KMS-11 (cell line): Measurements from ENCODE around the gene PRND.

Experiments used
- H2AFZ ChIP-seq: fragments of 200-600 bp; sonication (generic); 2 replicates; pipeline ENCODE4 v1.6.1; 2016; ENCODE audit warnings: antibody characterized with exemption, mixed run types, low read depth
- H3K27ac ChIP-seq: fragments of 200-600 bp; sonication (generic); 2 replicates; pipeline ENCODE4 v1.6.1; 2016; ENCODE audit warnings: mild to moderate bottlenecking, mixed run types
- H3K27me3 ChIP-seq: fragments of 200-600 bp; sonication (generic); 2 replicates; pipeline ENCODE4 v1.6.1; 2017; ENCODE audit warnings: mild to moderate bottlenecking, low read depth, mixed run types, moderate library complexity; ENCODE audit not compliant: insufficient read depth
- H3K36me3 ChIP-seq: fragments of 200-600 bp; sonication (generic); 2 replicates; pipeline ENCODE4 v1.6.1; 2017; ENCODE audit warnings: mild to moderate bottlenecking, mixed run types; ENCODE audit not compliant: insufficient read depth
- H3K4me1 ChIP-seq: fragments of 200-600 bp; sonication (generic); 2 replicates; pipeline ENCODE4 v1.6.1; 2016; ENCODE audit warnings: mild to moderate bottlenecking, low read depth, mixed run types; ENCODE audit not compliant: poor library complexity, severe bottlenecking
- H3K4me2 ChIP-seq: fragments of 200-600 bp; sonication (generic); 2 replicates; pipeline ENCODE4 v1.7.0; 2016; ENCODE audit warnings: mild to moderate bottlenecking, mixed run types
- H3K4me3 ChIP-seq: fragments of 200-600 bp; sonication (generic); IDR thresholded peaks from 2 replicates; pipeline ENCODE4 v1.6.1; 2017; ENCODE audit warnings: low read depth, low read length, mixed read lengths; ENCODE audit not compliant: insufficient read depth
- H3K79me2 ChIP-seq: fragments of 200-600 bp; sonication (generic); 2 replicates; pipeline ENCODE4 v1.6.1; 2016; ENCODE audit warnings: low read depth, mixed run types; ENCODE audit not compliant: insufficient read depth
- H3K9ac ChIP-seq: fragments of 200-600 bp; sonication (generic); 2 replicates; pipeline ENCODE4 v1.6.1; 2016; ENCODE audit warnings: mild to moderate bottlenecking, mixed run types
- H4K20me1 ChIP-seq: fragments of 200-600 bp; sonication (generic); 2 replicates; pipeline ENCODE4 v1.6.1; 2016; ENCODE audit warnings: mild to moderate bottlenecking, mixed run types; ENCODE audit not compliant: insufficient read depth
- TF ChIP-seq, protein P1 (sequence below): fragments of 200-600 bp; sonication (generic); conservative IDR thresholded peaks from 2 replicates; pipeline ENCODE4 v1.6.1; 2017; ENCODE audit warnings: low read depth, mild to moderate bottlenecking, antibody characterized with exemption, low read length, moderate library complexity, mixed read lengths

PRND gene

DNA sequence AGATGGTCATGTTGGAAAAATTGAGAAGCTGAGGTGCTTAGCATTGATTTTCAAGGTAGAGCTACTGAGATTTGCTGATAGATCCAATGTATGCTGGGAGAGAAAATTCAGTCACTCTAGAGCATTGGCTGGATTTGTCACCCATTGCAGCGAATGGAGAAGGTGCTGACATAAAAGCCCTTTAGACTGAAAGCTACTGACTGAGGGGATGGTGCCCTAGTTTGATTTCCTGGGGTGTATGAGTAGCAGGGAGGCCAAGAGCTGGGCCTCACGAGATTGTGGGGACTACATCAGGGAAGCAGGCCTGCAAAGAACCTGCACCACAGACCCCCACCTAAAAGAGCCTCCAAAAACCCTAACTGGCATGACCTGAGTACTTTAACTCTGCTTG lies 23.9 kb upstream of the PRND start:
- TF ChIP-seq, protein P1, sequence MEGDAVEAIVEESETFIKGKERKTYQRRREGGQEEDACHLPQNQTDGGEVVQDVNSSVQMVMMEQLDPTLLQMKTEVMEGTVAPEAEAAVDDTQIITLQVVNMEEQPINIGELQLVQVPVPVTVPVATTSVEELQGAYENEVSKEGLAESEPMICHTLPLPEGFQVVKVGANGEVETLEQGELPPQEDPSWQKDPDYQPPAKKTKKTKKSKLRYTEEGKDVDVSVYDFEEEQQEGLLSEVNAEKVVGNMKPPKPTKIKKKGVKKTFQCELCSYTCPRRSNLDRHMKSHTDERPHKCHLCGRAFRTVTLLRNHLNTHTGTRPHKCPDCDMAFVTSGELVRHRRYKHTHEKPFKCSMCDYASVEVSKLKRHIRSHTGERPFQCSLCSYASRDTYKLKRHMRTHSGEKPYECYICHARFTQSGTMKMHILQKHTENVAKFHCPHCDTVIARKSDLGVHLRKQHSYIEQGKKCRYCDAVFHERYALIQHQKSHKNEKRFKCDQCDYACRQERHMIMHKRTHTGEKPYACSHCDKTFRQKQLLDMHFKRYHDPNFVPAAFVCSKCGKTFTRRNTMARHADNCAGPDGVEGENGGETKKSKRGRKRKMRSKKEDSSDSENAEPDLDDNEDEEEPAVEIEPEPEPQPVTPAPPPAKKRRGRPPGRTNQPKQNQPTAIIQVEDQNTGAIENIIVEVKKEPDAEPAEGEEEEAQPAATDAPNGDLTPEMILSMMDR = no peak
- H3K27ac ChIP-seq = no peak overlapping the region
- no peaks in the 10 kb centered on the region for H3K27me3 ChIP-seq
- H3K4me2 ChIP-seq = no peak overlapping the region
- no peak overlapping the region for H3K4me3 ChIP-seq
- no peaks in the 10 kb centered on the region for H4K20me1 ChIP-seq
- no peak overlapping the region for H3K9ac ChIP-seq
- H3K4me1 ChIP-seq = no peaks in the 10 kb centered on the region
- no peak overlapping the region for H2AFZ ChIP-seq
- no peaks in the 10 kb centered on the region for H3K36me3 ChIP-seq
- no peaks in the 10 kb centered on the region; the same call in 1 of the 2 replicates for H3K79me2 ChIP-seq

DNA sequence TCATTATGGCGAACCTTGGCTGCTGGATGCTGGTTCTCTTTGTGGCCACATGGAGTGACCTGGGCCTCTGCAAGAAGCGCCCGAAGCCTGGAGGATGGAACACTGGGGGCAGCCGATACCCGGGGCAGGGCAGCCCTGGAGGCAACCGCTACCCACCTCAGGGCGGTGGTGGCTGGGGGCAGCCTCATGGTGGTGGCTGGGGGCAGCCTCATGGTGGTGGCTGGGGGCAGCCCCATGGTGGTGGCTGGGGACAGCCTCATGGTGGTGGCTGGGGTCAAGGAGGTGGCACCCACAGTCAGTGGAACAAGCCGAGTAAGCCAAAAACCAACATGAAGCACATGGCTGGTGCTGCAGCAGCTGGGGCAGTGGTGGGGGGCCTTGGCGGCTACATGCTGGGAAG lies 22.5 kb upstream of the PRND start:
- no peak overlapping the region for H3K4me2 ChIP-seq
- H3K27me3 ChIP-seq = no peaks in the 10 kb centered on the region
- no peaks in the 10 kb centered on the region for H3K4me1 ChIP-seq
- H3K4me3 ChIP-seq = no peak overlapping the region
- no peak overlapping the region for H3K27ac ChIP-seq
- no peak overlapping the region for H2AFZ ChIP-seq
- no peaks in the 10 kb centered on the region for H3K79me2 ChIP-seq
- no peaks in the 10 kb centered on the region for H4K20me1 ChIP-seq
- H3K36me3 ChIP-seq = no peaks in the 10 kb centered on the region
- H3K9ac ChIP-seq = no peak overlapping the region
- TF ChIP-seq, protein P1 = no peak

DNA sequence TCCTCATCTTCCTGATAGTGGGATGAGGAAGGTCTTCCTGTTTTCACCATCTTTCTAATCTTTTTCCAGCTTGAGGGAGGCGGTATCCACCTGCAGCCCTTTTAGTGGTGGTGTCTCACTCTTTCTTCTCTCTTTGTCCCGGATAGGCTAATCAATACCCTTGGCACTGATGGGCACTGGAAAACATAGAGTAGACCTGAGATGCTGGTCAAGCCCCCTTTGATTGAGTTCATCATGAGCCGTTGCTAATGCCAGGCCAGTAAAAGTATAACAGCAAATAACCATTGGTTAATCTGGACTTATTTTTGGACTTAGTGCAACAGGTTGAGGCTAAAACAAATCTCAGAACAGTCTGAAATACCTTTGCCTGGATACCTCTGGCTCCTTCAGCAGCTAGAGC lies 21.8 kb upstream of the PRND start:
- no peaks in the 10 kb centered on the region for H3K36me3 ChIP-seq
- no peaks in the 10 kb centered on the region for H3K27me3 ChIP-seq
- TF ChIP-seq, protein P1 = no peak
- H4K20me1 ChIP-seq = no peaks in the 10 kb centered on the region
- H3K27ac ChIP-seq = no peak overlapping the region
- no peak overlapping the region for H3K4me3 ChIP-seq
- H2AFZ ChIP-seq = no peak overlapping the region
- H3K4me2 ChIP-seq = no peak overlapping the region
- H3K9ac ChIP-seq = no peak overlapping the region
- H3K79me2 ChIP-seq = no peaks in the 10 kb centered on the region
- H3K4me1 ChIP-seq = no peaks in the 10 kb centered on the region

- H3K4me2 ChIP-seq = no peak overlapping the region
- TF ChIP-seq, protein P1 = no peak
- no peak overlapping the region for H3K9ac ChIP-seq
- H2AFZ ChIP-seq = no peak overlapping the region
- no peaks in the 10 kb centered on the region for H3K79me2 ChIP-seq
- H3K36me3 ChIP-seq = no peaks in the 10 kb centered on the region
- H3K27me3 ChIP-seq = no peaks in the 10 kb centered on the region
- no peak overlapping the region for H3K4me3 ChIP-seq
- no peak overlapping the region for H3K27ac ChIP-seq
- H3K4me1 ChIP-seq = no peaks in the 10 kb centered on the region
- no peaks in the 10 kb centered on the region for H4K20me1 ChIP-seq
These were observed 19.0 kb upstream of the PRND start for GRCh38 chr20:4702562-4703280.
